ENCODE data around the gene SH3RF3. TPM values are rescaled to one million over a fixed set of nuclear protein-coding genes. Genes with fewer than 3 reads are reported as not detected.

Gene SH3RF3
- total RNA-seq, 4 donors from 2014 or later: 2.8 to 5.7 (median 3.0) TPM

GRCh38 chr2:109487536-109487869, 358.5 kb downstream of the SH3RF3 start:
- Histone ChIP-seq H3K9me3 (no peaks in the 10 kb centered on the region), H3K4me3 (no peak overlapping the region), H3K27me3 (no peaks in the 10 kb centered on the region), H3K4me1 (peaks cover 11 to 15% of the 10 kb centered on the region in 2 donors), H3K27ac (no peak overlapping the region), H3K36me3 (no peaks in the 10 kb centered on the region)
- intact Hi-C loops (cut with DNase I; ENCODE audit: low total_unique reads) (no loop called here), in situ Hi-C loops (cut with MboI; ENCODE audit: low sequenced_read_pairs in 4 of 4) (no loop called here)
- no peak for TF ChIP-seq POLR2A (IDR thresholded peaks at IDR 0.05)
- TF ChIP-seq CTCF (IDR thresholded peaks at IDR 0.05 in 4 of 5, conservative IDR thresholded peaks at IDR 0.05 in 1 of 5): no peak
- no peak for DNase-seq
- ATAC-seq: no peak

- no peak overlapping the region for H3K4me3 ChIP-seq
- H3K27me3 ChIP-seq: no peaks in the 10 kb centered on the region
- H3K27ac ChIP-seq: no peak overlapping the region
- H3K36me3 ChIP-seq: no peaks in the 10 kb centered on the region
- in situ Hi-C loops (cut with MboI; ENCODE audit: low sequenced_read_pairs in 4 of 4): no loop called here
- intact Hi-C loops (cut with DNase I; ENCODE audit: low total_unique reads): no loop called here
- no peak for DNase-seq
- TF ChIP-seq POLR2A (IDR thresholded peaks at IDR 0.05) (no peak), CTCF (IDR thresholded peaks at IDR 0.05 in 4 of 5, conservative IDR thresholded peaks at IDR 0.05 in 1 of 5) (no peak)
- no peak for ATAC-seq
- peaks cover 5 to 9% of the 10 kb centered on the region in 2 donors for H3K4me1 ChIP-seq
- H3K9me3 ChIP-seq: no peaks in the 10 kb centered on the region
Observed at GRCh38 chr2:109487871-109488655, 359.1 kb downstream of the SH3RF3 start.

- DNase-seq: no peak
- in situ Hi-C loops (cut with MboI; ENCODE audit: low sequenced_read_pairs in 4 of 4) (no loop called here), intact Hi-C loops (cut with DNase I; ENCODE audit: low total_unique reads) (no loop called here)
Observed at GRCh38 chr2:109489296-109489695, 360.3 kb downstream of the SH3RF3 start.

GRCh38 chr2:109493176-109493935, 364.4 kb downstream of the SH3RF3 start:
- in situ Hi-C loops (cut with MboI; ENCODE audit: low sequenced_read_pairs in 4 of 4): no loop called here

More at GRCh38 chr2:109489296-109489695, 360.3 kb downstream of the SH3RF3 start:
- ATAC-seq: no peak
- Histone ChIP-seq H3K4me3 (no peak overlapping the region), H3K9me3 (no peaks in the 10 kb centered on the region), H3K27ac (no peak overlapping the region), H3K36me3 (no peaks in the 10 kb centered on the region), H3K27me3 (no peaks in the 10 kb centered on the region), H3K4me1 (peaks cover 6 to 9% of the 10 kb centered on the region in 2 donors)
- TF ChIP-seq POLR2A (IDR thresholded peaks at IDR 0.05) (no peak), CTCF (IDR thresholded peaks at IDR 0.05 in 4 of 5, conservative IDR thresholded peaks at IDR 0.05 in 1 of 5) (no peak)

More at GRCh38 chr2:109493176-109493935, 364.4 kb downstream of the SH3RF3 start:
- Histone ChIP-seq H3K27ac (no peak overlapping the region), H3K4me1 (peaks cover 31 to 32% of the 10 kb centered on the region in 2 donors), H3K27me3 (no peaks in the 10 kb centered on the region), H3K9me3 (no peaks in the 10 kb centered on the region), H3K36me3 (no peaks in the 10 kb centered on the region), H3K4me3 (no peak overlapping the region)
- no peak for DNase-seq
- no peak for TF ChIP-seq CTCF (IDR thresholded peaks at IDR 0.05 in 4 of 5, conservative IDR thresholded peaks at IDR 0.05 in 1 of 5)
- TF ChIP-seq POLR2A (IDR thresholded peaks at IDR 0.05): no peak
- intact Hi-C loops (cut with DNase I; ENCODE audit: low total_unique reads): loop anchor here (5.0 kb wide), 1 partner anchor 106 kb away; no protein-coding TSS in a partner anchor
- ATAC-seq: no peak
